Measurements from ENCODE around the gene MX1.

The MX1 gene

GRCh38 chr21:41432562-41433460 is 6.8 kb downstream of the MX1 start:
- FAIRE-seq: no peak

GRCh38 chr21:41433566-41433965 is 7.5 kb downstream of the MX1 start:
- FAIRE-seq: no peak

GRCh38 chr21:41435706-41436105 is 9.7 kb downstream of the MX1 start:
- FAIRE-seq: no peak

- FAIRE-seq: no peak
Observed at GRCh38 chr21:41437729-41438128, 11.7 kb downstream of the MX1 start.

- FAIRE-seq: no peak
Observed at GRCh38 chr21:41438425-41439113, 12.5 kb downstream of the MX1 start.

GRCh38 chr21:41439248-41439647 is 13.2 kb downstream of the MX1 start:
- FAIRE-seq: no peak

- FAIRE-seq: no peak
Observed at GRCh38 chr21:41441546-41441945, 15.5 kb downstream of the MX1 start.

DNA sequence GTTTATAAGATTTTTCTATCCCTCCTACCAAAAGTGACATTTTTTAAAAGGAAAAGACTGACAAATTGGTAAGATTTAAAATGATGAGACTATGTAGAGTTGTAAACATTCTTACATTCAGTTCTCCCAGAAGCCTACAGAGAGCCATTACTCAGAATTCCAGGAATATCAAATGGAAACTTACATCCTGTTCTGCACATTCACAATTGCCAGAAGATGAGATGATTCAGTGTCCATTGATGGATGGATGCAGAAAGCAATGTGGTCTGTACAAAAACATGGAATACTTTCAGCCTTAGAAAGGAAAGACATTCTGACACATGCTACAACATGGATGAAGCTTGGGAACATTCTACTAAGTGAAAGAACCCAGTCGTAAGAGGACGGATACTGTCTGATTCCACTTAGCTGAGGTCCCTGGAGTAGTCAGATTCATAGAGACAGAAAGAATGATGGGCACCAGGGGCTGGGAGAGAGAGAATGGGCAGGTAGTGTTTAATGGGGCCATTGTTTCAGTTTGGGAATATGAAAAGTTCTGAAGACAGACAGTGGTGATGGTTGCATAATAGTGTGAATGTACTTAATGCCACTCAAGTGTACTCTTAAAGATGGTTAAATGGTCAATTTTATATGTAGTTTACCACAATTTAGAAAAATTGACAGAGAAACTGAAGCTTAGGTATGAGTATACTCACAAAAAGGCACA is 16.6 kb downstream of the MX1 start:
- FAIRE-seq: no peak

DNA sequence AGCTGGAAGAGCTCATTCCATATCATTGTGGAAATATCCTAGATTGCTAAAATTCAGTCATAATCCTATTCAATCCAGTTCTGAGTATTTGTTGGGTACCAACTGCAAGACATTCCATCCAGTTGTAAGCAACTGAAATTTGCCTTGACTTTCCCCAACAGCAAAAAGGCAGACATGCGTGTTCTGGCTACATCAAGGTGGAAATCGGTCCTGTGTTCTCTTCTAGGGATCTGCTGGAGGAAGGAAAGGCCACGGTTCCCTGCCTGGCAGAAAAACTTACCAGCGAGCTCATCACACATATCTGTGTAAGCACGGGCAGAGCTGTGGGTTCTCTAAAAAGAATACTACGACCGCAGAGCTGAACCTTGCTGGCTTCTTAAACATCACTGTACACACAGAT is 17.5 kb downstream of the MX1 start:
- FAIRE-seq: no peak

DNA sequence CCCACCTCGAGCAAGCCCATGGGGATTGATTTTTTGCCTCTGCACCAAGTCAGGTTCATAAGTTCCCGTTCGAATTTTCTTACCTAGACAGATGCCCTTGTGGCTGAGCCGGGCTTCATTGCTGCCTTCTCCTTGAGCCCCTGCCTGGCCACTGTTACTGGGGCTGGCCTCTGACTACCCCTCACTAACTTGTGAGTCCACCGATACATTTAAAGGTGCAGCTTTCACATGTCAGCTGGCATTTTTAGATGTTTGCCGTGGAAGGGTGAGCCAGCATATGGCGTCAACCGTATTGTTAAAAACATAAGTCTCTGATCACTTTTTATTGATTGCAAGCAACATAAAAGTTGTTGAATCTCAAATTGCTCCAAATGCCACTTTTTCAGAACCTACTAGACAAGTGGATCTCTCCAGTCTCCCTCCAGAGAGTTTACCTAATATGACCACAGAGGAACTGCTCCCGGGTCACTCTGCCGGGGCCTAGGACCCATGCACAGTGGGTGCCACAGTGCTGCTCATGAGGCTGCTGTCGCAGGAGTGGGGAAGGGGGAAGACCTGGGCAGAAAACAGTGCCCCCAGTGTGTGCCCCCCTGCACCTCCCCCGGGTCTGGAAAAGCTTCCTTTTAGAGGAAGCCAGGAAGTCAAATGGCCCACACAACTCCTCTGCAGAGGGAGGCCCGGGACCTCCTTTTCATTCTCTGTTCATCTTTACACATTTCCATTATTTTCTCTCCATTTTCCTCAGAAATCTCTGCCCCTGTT is 18.8 kb downstream of the MX1 start:
- no peak for FAIRE-seq

DNA sequence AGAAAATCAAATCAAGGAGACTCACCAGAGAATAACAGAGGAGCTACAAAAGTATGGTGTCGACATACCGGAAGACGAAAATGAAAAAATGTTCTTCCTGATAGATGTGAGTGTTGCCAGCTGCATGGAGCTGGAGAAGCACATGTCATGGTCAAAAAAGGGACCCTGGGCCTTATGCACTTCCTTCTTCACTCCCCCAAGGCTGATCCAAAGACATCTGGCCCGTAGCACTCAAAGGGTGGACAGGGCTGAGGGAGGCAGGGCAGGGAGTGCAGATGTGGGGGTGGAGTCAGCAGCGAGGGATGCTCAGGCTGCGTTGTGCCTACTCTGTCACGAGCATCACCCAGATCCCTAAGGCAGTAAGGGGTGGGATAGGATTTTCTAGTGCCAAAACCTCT is 19.4 kb downstream of the MX1 start:
- FAIRE-seq: no peak

- no peak for FAIRE-seq
Observed at GRCh38 chr21:41446586-41446985, 20.5 kb downstream of the MX1 start.

DNA sequence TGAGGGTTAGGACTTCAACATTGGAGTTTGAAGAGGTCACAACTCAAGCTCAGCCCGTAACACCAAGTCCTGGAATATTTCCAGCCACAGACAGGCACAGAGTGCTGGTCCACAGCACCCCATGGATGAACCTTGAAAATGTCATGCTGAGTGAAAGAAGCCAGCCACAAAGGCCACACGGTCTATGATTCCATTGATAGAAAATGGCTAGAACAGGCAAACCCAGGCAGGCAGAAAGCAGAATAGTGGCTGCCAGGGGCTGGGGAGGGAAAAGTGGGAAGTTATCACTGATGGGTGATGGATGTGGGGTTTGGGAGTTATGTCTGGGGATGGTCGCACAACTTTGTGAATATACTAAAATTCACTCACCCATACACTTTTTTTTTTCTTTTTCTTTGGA is 21.3 kb downstream of the MX1 start:
- no peak for FAIRE-seq

- FAIRE-seq: no peak
Observed at GRCh38 chr21:41449613-41450012, 23.6 kb downstream of the MX1 start.

DNA sequence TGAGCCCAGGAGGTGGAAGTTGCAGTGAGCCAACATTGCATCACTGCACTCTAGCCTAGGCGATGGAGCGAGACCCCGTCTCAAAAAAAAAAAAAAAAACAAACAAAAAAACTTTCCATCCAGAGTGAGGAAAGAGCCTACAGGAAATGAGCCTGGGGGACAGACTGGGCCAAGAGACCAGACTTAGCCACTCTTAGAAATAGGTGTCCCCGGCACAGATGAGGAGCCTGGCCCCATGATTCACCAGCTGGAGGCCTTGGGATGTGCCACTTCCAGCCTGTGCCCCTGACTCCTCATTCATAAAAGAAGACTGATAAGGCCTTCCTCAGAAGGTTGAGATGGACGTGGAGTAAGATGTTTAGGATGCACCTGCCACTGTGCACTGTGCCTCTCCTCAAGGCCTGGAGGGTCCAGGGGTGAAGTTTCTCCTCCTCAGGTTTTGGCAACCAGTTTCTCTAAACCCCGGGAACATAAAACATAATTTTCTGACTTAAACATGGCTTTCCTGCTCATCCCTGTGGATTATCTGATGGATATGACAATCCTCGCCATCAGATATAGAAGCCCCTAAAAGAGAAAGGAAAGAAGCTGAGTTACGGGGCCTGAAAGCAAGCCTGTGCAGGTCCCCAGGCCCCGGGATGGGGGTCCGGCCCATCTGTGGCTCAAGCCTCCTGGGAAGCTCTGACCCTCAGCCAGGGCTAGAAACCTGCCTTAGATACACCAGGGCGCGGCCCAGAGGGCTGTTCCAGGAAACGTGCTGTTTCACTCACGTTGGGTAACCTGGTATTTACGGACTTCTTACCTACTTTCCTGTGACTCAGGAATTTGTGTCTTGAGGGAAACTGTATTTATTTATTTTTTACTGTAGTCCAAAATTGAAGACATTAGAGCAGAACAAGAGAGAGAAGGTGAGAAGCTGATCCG is 26.0 kb downstream of the MX1 start:
- FAIRE-seq: no peak

- no peak for FAIRE-seq
Observed at GRCh38 chr21:41453198-41453597, 27.2 kb downstream of the MX1 start.

- no peak for FAIRE-seq
Observed at GRCh38 chr21:41453761-41454160, 27.7 kb downstream of the MX1 start.

- no peak for FAIRE-seq
Observed at GRCh38 chr21:41458121-41458520, 32.1 kb downstream of the MX1 start.

DNA sequence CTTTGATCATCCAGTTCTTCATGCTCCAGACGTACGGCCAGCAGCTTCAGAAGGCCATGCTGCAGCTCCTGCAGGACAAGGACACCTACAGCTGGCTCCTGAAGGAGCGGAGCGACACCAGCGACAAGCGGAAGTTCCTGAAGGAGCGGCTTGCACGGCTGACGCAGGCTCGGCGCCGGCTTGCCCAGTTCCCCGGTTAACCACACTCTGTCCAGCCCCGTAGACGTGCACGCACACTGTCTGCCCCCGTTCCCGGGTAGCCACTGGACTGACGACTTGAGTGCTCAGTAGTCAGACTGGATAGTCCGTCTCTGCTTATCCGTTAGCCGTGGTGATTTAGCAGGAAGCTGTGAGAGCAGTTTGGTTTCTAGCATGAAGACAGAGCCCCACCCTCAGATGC is 32.5 kb downstream of the MX1 start:
- FAIRE-seq: no peak

GRCh38 chr21:41459884-41460534 is 34.0 kb downstream of the MX1 start:
- FAIRE-seq: no peak

Measured in A204.1 (cell line).